ENCODE data around the gene SLC12A5. TPM values are rescaled to one million over a fixed set of nuclear protein-coding genes. Genes with fewer than 3 reads are reported as not detected.

SLC12A5 gene
- total RNA-seq, 1 donor from 2014 or later, result 8.8 TPM

DNA sequence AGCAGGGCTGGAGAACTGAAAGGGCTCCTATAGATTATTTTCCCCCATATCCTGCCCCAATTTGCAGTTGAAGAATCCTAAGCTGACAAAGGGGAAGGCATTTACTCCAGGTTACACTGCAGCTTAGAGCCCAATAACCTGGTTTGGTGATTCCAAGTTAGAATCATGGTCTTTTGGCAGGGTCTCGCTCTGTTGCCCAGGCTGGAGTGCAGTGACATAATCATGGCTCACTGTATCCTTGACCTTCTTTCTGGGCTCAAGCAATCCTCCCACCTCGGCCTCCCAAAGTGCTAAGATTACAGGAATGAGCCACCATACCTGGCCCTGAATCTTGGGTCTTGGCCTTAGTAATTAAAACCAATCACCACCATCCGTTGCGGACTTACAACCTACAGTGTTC lies 21.3 kb upstream of the SLC12A5 start:
- Mint-ChIP-seq H3K4me3 (ENCODE audit: low read depth) (no peak overlapping the region), H3K36me3 (ENCODE audit: insufficient read depth) (no peaks in the 10 kb centered on the region), H3K27me3 (peaks cover 64% of the 10 kb centered on the region), H3K27ac (no peak overlapping the region), H3K9me3 (ENCODE audit: low read depth) (peaks cover 5% of the 10 kb centered on the region), H3K4me1 (ENCODE audit: low read depth) (no peaks in the 10 kb centered on the region)
- TF ChIP-seq, protein P1, sequence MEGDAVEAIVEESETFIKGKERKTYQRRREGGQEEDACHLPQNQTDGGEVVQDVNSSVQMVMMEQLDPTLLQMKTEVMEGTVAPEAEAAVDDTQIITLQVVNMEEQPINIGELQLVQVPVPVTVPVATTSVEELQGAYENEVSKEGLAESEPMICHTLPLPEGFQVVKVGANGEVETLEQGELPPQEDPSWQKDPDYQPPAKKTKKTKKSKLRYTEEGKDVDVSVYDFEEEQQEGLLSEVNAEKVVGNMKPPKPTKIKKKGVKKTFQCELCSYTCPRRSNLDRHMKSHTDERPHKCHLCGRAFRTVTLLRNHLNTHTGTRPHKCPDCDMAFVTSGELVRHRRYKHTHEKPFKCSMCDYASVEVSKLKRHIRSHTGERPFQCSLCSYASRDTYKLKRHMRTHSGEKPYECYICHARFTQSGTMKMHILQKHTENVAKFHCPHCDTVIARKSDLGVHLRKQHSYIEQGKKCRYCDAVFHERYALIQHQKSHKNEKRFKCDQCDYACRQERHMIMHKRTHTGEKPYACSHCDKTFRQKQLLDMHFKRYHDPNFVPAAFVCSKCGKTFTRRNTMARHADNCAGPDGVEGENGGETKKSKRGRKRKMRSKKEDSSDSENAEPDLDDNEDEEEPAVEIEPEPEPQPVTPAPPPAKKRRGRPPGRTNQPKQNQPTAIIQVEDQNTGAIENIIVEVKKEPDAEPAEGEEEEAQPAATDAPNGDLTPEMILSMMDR (IDR thresholded peaks at IDR 0.05; ENCODE audit: unreplicated experiment), result no peak
- DNase-seq (ENCODE audit: low spot score, unreplicated experiment), result no peak

GRCh38 chr20:46009816-46010215 lies 19.2 kb upstream of the SLC12A5 start:
- Mint-ChIP-seq H3K27ac (no peak overlapping the region), H3K27me3 (peaks cover 71% of the 10 kb centered on the region), H3K4me3 (ENCODE audit: low read depth) (no peak overlapping the region), H3K4me1 (ENCODE audit: low read depth) (no peaks in the 10 kb centered on the region), H3K9me3 (ENCODE audit: low read depth) (peaks cover 5% of the 10 kb centered on the region), H3K36me3 (ENCODE audit: insufficient read depth) (no peaks in the 10 kb centered on the region)
- TF ChIP-seq, protein P1 (IDR thresholded peaks at IDR 0.05; ENCODE audit: unreplicated experiment), result no peak
- no peak for DNase-seq (ENCODE audit: low spot score, unreplicated experiment)

DNA sequence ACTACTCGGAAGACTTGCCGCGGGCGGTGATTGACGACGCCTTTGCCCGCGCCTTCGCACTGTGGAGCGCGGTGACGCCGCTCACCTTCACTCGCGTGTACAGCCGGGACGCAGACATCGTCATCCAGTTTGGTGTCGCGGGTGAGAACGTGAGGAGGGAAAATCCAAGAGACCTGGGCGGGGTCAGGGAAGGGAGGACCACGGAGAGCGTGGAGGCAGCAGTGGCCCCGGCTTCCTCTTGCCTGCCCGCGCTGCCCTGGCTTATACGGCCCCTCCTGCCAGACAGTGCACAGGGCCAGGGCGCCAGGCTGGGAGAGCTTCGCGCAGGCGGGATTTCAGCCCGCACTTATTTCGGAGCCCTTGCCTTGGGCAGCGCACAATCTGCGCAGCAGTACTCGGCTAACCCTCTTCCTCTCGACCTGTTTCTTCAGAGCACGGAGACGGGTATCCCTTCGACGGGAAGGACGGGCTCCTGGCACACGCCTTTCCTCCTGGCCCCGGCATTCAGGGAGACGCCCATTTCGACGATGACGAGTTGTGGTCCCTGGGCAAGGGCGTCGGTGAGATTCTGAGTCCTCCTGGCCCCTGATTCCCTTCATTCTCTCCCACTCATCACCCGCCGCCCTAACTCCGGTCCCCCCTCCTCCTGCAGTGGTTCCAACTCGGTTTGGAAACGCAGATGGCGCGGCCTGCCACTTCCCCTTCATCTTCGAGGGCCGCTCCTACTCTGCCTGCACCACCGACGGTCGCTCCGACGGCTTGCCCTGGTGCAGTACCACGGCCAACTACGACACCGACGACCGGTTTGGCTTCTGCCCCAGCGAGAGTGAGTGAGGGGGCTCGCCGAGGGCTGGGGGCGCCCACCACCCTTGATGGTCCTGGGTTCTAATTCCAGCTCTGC lies 18.3 kb upstream of the SLC12A5 start:
- Mint-ChIP-seq H3K9me3 (ENCODE audit: low read depth) (peaks cover 5% of the 10 kb centered on the region), H3K36me3 (ENCODE audit: insufficient read depth) (no peaks in the 10 kb centered on the region), H3K4me1 (ENCODE audit: low read depth) (no peaks in the 10 kb centered on the region), H3K27me3 (peaks cover 73% of the 10 kb centered on the region), H3K27ac (no peak overlapping the region), H3K4me3 (ENCODE audit: low read depth) (no peak overlapping the region)
- TF ChIP-seq, protein P1 (IDR thresholded peaks at IDR 0.05; ENCODE audit: unreplicated experiment), result no peak
- DNase-seq (ENCODE audit: low spot score, unreplicated experiment), result no peak

- no peak overlapping the region for H3K27ac Mint-ChIP-seq
- DNase-seq (ENCODE audit: low spot score, unreplicated experiment), result no peak
- peaks cover 5% of the 10 kb centered on the region for H3K9me3 Mint-ChIP-seq (ENCODE audit: low read depth)
- no peaks in the 10 kb centered on the region for H3K36me3 Mint-ChIP-seq (ENCODE audit: insufficient read depth)
- no peaks in the 10 kb centered on the region for H3K4me1 Mint-ChIP-seq (ENCODE audit: low read depth)
- TF ChIP-seq, protein P1 (IDR thresholded peaks at IDR 0.05; ENCODE audit: unreplicated experiment), result peak; percentile 8
- peaks cover 71% of the 10 kb centered on the region for H3K27me3 Mint-ChIP-seq
- no peak overlapping the region for H3K4me3 Mint-ChIP-seq (ENCODE audit: low read depth)
Observed at GRCh38 chr20:46011631-46012482, 17.2 kb upstream of the SLC12A5 start.

GRCh38 chr20:46012921-46013320 lies 16.1 kb upstream of the SLC12A5 start:
- peaks cover 5% of the 10 kb centered on the region for H3K9me3 Mint-ChIP-seq (ENCODE audit: low read depth)
- peaks cover 72% of the 10 kb centered on the region for H3K27me3 Mint-ChIP-seq
- H3K36me3 Mint-ChIP-seq (ENCODE audit: insufficient read depth), result no peaks in the 10 kb centered on the region
- DNase-seq (ENCODE audit: low spot score, unreplicated experiment), result no peak
- TF ChIP-seq, protein P1 (IDR thresholded peaks at IDR 0.05; ENCODE audit: unreplicated experiment), result no peak
- no peak overlapping the region for H3K4me3 Mint-ChIP-seq (ENCODE audit: low read depth)
- no peaks in the 10 kb centered on the region for H3K4me1 Mint-ChIP-seq (ENCODE audit: low read depth)
- H3K27ac Mint-ChIP-seq, result no peak overlapping the region
